Measurements from ENCODE around the gene SPDYE18.
"Not testable (repeated sequence)": the region's sequence is repeated elsewhere in the genome, so short reads cannot be mapped to it uniquely, and the experiment has no call there.

DNA sequence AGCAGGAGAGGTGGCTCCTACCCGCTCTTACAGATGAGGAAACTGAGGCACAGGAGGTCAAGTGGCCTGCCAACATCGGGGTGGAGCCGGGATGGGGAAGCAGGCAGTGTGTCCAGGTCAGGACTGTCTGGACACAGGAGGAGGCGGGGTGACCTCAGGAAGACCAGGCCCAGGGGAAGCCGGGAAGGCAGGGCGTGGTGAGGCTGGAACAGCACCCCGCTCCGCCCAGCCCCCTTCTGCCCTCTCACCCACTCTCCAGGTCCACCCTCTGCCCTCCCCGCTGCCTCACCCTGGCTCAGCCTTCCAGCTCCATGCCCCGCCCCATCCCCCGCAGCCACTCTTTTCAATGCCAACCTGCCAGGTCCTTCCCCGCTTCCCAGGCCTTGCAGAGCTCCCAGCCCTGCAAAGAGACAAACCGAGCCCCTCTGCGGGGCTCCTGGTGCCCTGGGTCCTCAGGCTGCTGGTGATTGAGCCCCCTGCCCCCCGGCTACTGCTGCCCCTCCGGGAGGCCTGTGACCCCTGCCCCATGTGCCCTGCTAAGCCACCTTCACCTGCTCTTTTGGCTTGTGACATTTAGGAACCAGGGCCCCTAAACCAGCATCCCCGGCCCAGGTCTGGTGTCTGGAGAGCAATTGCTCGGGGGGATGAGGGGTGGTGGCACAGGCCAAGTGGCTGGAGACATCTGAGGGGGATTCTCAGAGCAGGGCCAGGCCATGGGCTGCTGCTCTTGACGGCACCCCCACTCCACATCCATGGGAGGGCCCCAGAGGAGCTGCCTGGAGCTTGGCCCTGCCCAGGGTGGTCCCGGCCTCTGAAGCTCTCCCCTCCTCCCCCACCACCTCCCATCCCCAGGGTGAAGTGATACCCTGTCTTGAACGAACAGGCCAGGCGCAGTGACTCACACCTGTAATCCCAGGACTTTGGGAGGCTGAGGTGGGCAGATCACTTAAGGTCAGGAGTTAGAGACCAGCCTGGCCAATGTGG lies 55.9 kb downstream of the SPDYE18 start:
- TF ChIP-seq POLR2A (IDR thresholded peaks at IDR 0.05; ENCODE audit: low read depth, low read length); SREBF1 (IDR thresholded peaks at IDR 0.05; ENCODE audit: low read length); EZH2 (IDR thresholded peaks at IDR 0.05; ENCODE audit: borderline replicate concordance, control insufficient read depth, low read depth, low read length); STAT3 (IDR thresholded peaks at IDR 0.05; ENCODE audit: low read depth, low read length); NFYB (IDR thresholded peaks at IDR 0.05; ENCODE audit: insufficient read depth, low read depth, low read length); SRF (IDR thresholded peaks at IDR 0.05; ENCODE audit: low read depth in 2 of 2, low read length in 2 of 2); JUNB (IDR thresholded peaks at IDR 0.05): not testable (repeated sequence)
- TF ChIP-seq, protein P1, sequence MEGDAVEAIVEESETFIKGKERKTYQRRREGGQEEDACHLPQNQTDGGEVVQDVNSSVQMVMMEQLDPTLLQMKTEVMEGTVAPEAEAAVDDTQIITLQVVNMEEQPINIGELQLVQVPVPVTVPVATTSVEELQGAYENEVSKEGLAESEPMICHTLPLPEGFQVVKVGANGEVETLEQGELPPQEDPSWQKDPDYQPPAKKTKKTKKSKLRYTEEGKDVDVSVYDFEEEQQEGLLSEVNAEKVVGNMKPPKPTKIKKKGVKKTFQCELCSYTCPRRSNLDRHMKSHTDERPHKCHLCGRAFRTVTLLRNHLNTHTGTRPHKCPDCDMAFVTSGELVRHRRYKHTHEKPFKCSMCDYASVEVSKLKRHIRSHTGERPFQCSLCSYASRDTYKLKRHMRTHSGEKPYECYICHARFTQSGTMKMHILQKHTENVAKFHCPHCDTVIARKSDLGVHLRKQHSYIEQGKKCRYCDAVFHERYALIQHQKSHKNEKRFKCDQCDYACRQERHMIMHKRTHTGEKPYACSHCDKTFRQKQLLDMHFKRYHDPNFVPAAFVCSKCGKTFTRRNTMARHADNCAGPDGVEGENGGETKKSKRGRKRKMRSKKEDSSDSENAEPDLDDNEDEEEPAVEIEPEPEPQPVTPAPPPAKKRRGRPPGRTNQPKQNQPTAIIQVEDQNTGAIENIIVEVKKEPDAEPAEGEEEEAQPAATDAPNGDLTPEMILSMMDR (IDR thresholded peaks at IDR 0.05 in 2 of 3, conservative IDR thresholded peaks at IDR 0.05 in 1 of 3; ENCODE audit: control insufficient read depth in 2 of 3, extremely low read depth in 1 of 3, insufficient read depth in 1 of 3, low read depth in 3 of 3, low read length in 3 of 3): not testable (repeated sequence)
- TF ChIP-seq, protein P2, sequence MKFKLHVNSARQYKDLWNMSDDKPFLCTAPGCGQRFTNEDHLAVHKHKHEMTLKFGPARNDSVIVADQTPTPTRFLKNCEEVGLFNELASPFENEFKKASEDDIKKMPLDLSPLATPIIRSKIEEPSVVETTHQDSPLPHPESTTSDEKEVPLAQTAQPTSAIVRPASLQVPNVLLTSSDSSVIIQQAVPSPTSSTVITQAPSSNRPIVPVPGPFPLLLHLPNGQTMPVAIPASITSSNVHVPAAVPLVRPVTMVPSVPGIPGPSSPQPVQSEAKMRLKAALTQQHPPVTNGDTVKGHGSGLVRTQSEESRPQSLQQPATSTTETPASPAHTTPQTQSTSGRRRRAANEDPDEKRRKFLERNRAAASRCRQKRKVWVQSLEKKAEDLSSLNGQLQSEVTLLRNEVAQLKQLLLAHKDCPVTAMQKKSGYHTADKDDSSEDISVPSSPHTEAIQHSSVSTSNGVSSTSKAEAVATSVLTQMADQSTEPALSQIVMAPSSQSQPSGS (IDR thresholded peaks at IDR 0.05; ENCODE audit: low read length): not testable (repeated sequence)

Measured in GM12878 (cell line).